ENCODE data around the gene ERGIC1.

GRCh38 chr5:172990776-172991175, 156.7 kb downstream of the ERGIC1 start:
- TF ChIP-seq CTCF (IDR thresholded peaks at IDR 0.05; ENCODE audit: control extremely low read depth in 1 of 3, insufficient read depth in 1 of 3, low read depth in 1 of 3, low read length in 3 of 3) = no peak
- no peak for TF ChIP-seq RBBP5 (IDR thresholded peaks at IDR 0.05; ENCODE audit: borderline replicate concordance, low read depth, low read length)
- no peak for TF ChIP-seq ATF3 (IDR thresholded peaks at IDR 0.05; ENCODE audit: insufficient read depth, low read depth, low read length)
- no peak for TF ChIP-seq POLR2A (IDR thresholded peaks at IDR 0.05; ENCODE audit: control extremely low read depth in 1 of 2, low read depth in 2 of 2, low read length in 2 of 2)
- no peak for TF ChIP-seq ATF2 (IDR thresholded peaks at IDR 0.05; ENCODE audit: low read length)
- no peak for TF ChIP-seq BCL11A (IDR thresholded peaks at IDR 0.05; ENCODE audit: low read depth in 2 of 2, low read length in 2 of 2)
- no peak for TF ChIP-seq CEBPB (IDR thresholded peaks at IDR 0.05; ENCODE audit: low read depth, low read length)
